ENCODE results near the gene ITPKB.

The ITPKB gene

DNA sequence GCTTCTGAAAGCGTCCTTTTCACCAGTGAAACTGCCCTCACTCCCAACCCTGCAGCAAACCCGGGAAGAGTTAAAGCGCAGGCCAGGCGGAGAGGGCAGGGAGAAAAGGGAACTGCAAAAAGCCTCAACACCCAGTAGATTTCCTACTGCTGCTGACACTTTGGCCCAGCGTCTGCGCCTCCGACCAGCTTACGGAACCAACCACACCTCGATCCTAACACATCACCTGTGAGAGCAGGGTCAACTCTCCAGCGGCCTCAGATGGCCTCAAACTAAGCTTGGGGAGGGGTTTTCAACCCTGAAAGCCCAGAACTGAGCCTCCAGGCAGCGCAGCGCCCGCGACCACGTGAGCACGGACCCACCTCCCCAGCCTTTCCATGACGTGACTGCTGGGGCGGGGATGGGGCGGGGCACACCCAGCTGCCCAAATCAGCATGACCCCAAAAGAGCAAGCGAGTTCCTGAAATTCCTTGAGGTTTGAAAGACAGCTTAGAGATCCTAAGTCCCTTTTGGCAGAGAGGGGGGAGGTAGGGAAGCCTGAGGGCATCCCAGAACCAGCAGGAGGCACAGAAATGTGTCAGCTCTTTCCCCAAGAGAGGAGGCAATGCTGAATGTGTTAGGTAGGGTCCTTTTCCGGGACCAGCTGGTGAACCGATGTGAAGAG is 59.1 kb downstream of the ITPKB start:
- Mint-ChIP-seq H3K9me3 (no peaks in the 10 kb centered on the region), H3K27ac (peak overlapping the region; percentile 93 to 95), H3K27me3 (no peaks in the 10 kb centered on the region), H3K4me1 (peaks cover 100% of the 10 kb centered on the region), H3K4me3 (peak overlapping the region; percentile 81 to 84)
- ATAC-seq (peak; percentile 41), DNase-seq (peak; percentile 66 to 74)

DNA sequence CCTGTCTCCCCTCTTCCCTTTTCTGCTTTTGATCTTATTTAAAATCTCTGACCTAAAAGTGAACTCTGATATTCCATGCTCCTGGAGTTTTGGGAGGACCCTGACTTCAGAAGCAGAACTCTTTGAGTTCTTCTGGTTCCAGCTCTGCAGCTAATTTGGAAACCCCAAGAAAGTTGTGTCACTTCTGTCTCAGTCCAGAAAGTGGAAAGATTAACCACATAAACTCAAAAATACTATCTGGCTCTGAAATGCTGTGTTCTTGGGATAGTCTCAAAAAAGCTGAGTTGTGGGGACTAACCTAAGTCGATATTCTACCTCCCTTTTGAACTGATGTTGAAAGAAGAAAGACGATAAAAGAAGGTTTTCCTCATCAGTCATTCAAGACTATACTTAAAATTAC is 59.8 kb downstream of the ITPKB start:
- Mint-ChIP-seq H3K27me3 (no peaks in the 10 kb centered on the region), H3K4me1 (peaks cover 100% of the 10 kb centered on the region), H3K4me3 (peak overlapping the region; percentile 81 to 84), H3K9me3 (no peaks in the 10 kb centered on the region), H3K27ac (peak overlapping the region; percentile 93 to 95)
- no peak for DNase-seq
- no peak for ATAC-seq

DNA sequence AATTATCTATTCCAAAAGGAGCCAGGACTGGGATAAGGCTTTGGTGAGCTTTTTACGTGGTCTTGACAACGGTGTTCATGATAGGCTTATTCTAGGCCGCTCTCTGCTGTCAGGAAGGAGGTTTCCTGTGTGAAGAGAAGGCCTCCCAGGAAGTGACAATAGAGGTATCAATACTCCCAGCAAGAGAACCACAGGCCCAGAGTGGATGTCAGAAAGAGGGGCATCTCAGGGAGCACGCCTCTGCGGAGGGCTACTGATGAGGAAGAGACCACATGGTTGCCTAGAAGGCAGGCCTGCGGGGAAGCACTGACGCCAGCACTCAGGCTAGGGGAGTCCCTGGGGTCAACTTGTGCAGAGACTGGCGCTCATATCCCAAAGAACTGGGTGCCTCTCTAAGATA is 60.4 kb downstream of the ITPKB start:
- Mint-ChIP-seq H3K4me1 (peaks cover 100% of the 10 kb centered on the region), H3K9me3 (no peaks in the 10 kb centered on the region), H3K27ac (peak overlapping the region; percentile 72 to 95), H3K27me3 (no peaks in the 10 kb centered on the region), H3K4me3 (peak overlapping the region; percentile 81 to 84)
- DNase-seq = peak in 1 of 2 donors; percentile 79
- ATAC-seq = peak; percentile 65

DNA sequence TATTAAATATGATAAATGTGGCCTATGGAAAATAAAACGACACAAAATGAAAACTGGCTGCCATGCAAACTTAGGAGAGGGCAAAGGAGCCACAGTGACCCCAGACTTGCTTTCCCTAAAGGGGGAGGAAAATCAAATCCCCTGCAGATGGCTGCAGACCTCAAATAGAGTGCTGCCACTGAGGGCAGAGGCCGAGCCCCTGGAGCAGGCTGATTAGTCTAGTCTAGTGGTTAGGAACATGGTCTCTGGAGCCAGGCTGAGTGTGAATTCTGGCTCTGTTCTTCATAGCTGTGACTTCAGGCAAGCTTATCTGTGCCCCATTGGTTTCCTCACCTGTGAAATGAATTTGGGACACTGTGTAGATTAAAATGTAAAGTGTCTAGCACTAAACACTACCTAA is 60.8 kb downstream of the ITPKB start:
- DNase-seq (no peak), ATAC-seq (no peak)
- Mint-ChIP-seq H3K4me3 (peak overlapping the region; percentile 81 to 84), H3K9me3 (no peaks in the 10 kb centered on the region), H3K27me3 (no peaks in the 10 kb centered on the region), H3K4me1 (peaks cover 99% of the 10 kb centered on the region), H3K27ac (peak overlapping the region; percentile 72 to 95)

DNA sequence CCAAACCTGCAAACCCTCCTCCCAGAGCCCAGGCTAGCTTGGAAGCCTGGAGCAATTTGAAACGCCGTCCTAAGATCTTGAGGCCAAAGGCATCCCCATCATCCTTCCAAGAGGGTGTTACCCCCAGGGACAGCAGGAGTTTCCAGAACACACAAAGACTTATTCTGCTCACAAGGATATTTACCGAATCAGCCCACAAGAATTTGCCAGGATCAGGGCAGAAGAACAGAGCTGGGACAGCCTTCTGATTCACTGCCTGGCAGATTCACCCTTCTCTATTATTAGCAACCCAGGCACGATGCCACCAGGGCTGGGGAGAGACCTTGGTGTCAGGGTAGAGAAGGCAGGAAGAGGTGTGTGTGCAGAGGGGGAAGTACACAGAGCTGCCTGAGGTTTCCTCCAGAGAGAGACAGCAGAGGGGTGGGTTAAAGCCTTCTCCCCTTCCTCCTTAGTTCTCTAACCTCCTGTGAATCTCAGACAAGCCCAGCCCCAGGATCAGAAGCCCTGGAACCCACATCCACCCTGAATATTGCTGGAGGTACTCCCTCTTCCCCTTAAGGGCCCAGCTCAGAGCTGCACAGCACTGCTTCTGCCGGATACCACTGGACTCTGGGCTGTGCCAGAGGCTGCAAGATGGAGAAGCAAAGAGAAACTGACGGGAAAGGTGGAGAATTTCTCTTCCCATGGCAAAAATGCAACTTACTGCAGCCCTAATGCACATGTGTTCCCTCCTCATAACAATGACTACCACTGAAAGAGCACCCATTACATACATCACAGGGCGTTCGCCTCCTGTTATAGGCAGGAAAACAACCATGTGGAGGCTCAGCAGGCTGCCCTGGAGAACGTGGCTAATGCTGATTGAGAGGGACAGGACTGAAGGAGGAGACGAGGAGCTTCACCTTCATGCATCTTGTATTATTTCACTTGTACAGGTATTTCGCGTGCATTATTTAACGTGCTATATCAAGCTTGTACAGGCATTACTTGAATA is 61.8 kb downstream of the ITPKB start:
- Mint-ChIP-seq H3K27me3 (no peaks in the 10 kb centered on the region), H3K4me1 (peaks cover 99% of the 10 kb centered on the region), H3K9me3 (no peaks in the 10 kb centered on the region), H3K4me3 (peak overlapping the region; percentile 69 to 81), H3K27ac (peak overlapping the region; percentile 89 to 97)
- DNase-seq = peak; percentile 57 to 75
- peak; percentile 77 for ATAC-seq

DNA sequence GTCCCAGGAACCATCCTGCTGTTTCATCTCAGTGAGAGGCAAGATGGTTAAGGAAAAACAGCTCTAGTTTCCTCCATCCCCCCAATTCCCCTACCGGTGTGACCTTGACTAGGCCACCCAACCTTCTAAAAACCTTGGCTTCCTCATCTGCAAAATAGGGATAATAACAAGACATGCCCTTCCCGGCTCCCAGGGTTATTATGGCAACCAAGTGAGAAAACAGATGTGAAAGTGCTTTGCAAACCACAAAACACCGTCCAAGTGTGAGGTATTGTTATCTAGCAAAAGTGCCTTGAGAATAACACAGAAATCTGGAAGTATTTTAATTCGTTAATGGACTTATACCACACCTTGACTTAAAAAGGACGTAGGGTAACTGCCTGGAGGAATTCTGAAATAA is 62.7 kb downstream of the ITPKB start:
- H3K4me3 Mint-ChIP-seq = peak overlapping the region; percentile 69 to 81
- no peaks in the 10 kb centered on the region for H3K27me3 Mint-ChIP-seq
- no peak for ATAC-seq

DNA sequence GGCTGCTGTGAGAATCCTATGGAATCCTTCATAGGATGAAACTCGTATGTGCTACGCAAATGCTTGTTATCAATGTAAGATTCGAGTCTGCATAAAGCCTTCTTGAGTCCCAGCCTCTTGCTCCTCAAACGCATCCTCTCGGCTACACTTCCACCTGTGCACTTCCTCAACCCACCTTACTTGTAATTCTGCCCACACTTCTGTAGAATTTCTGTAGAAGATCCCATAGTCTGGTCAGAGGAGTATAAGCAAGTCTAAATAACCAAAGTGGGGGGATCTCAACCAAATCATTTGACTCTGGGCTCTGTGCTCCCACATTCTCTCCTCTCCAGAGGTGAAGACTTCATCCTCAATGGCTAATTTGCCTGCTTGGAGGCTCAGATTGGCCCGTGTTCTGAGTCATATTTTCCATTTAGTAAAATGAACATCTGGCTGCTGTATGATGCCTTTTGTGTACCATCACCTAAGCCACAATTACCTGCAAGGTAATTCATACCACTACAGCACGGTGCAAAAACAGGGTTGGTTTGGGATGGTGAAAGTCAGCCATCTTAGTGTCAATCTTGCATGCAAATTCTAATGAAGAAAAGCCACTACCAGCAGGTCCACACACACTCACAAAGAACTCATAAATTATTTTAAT is 63.2 kb downstream of the ITPKB start:
- Mint-ChIP-seq H3K27me3 (no peaks in the 10 kb centered on the region), H3K4me1 (peaks cover 99% of the 10 kb centered on the region), H3K27ac (peak overlapping the region; percentile 91 to 92), H3K4me3 (peak overlapping the region; percentile 69 to 81), H3K9me3 (no peaks in the 10 kb centered on the region)
- ATAC-seq (peak; percentile 26), DNase-seq (peak in 1 of 2 donors; percentile 52)

More for the DNA sequence above, 62.7 kb downstream of the ITPKB start:
- H3K9me3 Mint-ChIP-seq = no peaks in the 10 kb centered on the region
- no peak for DNase-seq
- peaks cover 99% of the 10 kb centered on the region for H3K4me1 Mint-ChIP-seq
- peak overlapping the region; percentile 91 to 97 for H3K27ac Mint-ChIP-seq

DNA sequence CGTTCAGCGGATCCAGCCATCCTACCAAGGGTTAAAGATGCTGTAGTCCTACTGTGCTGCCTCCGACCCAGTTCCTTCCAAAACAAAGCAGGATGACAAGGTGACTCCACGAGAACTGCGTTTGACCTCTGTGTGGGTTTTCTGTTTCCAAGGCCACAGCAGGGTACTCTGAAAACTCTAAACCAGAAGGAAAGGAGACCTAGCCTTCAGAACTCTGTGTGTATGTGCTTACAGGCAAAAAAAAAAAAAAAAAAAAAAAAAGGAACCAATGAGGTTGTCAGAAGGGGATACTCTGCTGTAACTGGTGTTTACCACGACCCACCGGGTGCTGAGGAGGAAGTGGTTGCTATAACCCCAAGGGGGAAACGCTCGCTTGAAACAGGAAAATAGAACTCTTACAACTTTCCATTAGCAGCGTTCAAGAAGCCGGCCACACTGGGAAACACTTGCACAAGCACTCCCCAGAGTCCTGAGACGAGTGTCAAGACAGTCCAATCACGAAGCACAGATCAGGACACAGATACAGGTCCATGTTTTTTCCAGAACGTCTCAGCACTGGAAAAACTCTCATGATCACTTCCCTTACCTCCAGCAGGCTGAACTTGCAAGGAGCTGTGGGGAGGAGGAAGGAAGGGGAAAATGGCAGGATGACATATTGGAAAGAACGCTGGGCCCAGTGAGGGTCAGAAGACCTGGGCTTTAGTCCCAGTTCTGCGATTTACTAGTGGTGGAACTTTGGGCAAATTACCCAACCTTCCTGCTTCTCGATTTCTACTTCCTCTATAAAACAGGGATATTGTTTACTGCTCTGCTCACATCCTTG is 64.0 kb downstream of the ITPKB start:
- no peaks in the 10 kb centered on the region for H3K9me3 Mint-ChIP-seq
- peaks cover 94% of the 10 kb centered on the region for H3K4me1 Mint-ChIP-seq
- H3K27me3 Mint-ChIP-seq = no peaks in the 10 kb centered on the region
- ATAC-seq (peak; percentile 79), DNase-seq (peak; percentile 63 to 82)
- peak overlapping the region; percentile 69 to 81 for H3K4me3 Mint-ChIP-seq
- H3K27ac Mint-ChIP-seq = peak overlapping the region; percentile 91 to 92

DNA sequence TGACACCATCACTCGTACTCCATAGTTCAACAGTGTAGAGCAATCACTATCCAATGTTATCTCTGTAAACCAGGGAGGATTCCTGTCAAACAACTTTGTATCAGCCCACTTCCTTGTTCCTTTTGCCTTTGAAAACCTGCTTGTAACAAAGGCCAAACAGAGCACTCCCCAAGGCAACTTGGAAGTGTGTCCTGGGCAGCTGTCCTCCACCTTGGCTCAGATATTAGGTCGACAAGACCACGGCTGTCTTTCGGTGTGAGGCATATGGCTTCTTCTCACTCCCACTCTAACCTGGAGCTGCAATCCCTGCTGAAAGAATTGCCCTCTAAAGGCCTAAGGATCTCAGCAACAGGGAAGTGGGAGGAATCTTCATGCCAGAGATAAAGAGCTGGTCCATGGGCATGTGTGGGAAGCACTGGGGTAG is 66.7 kb downstream of the ITPKB start:
- DNase-seq (no peak), ATAC-seq (no peak)
- Mint-ChIP-seq H3K4me1 (peaks cover 67% of the 10 kb centered on the region), H3K4me3 (no peak overlapping the region), H3K27ac (peak overlapping the region; percentile 23 to 40), H3K27me3 (no peaks in the 10 kb centered on the region), H3K9me3 (no peaks in the 10 kb centered on the region)

DNA sequence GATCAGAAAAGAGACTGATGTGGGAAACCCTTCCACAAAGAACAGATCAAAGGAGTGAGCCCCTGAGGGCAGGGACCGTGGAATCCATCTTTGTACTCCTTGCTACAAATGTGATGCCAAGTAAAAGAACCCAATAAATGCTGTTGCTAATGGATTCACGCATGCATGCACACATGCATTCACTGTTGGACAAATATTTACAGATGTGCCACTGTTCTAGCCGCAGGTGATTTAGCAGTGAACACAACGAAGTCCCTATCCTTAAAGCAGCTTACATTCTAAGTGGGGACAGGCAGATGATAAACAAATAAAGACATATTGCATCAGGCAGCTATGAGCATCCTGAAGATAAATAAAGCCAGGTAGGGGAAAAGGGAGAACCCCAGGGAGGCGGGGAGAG is 67.8 kb downstream of the ITPKB start:
- no peaks in the 10 kb centered on the region for H3K27me3 Mint-ChIP-seq
- peak overlapping the region in 1 of 2 donors; percentile 19 for H3K4me3 Mint-ChIP-seq
- DNase-seq (no peak), ATAC-seq (no peak)
- H3K27ac Mint-ChIP-seq = peak overlapping the region; percentile 29 to 69
- no peaks in the 10 kb centered on the region for H3K9me3 Mint-ChIP-seq
- peaks cover 56% of the 10 kb centered on the region for H3K4me1 Mint-ChIP-seq

DNA sequence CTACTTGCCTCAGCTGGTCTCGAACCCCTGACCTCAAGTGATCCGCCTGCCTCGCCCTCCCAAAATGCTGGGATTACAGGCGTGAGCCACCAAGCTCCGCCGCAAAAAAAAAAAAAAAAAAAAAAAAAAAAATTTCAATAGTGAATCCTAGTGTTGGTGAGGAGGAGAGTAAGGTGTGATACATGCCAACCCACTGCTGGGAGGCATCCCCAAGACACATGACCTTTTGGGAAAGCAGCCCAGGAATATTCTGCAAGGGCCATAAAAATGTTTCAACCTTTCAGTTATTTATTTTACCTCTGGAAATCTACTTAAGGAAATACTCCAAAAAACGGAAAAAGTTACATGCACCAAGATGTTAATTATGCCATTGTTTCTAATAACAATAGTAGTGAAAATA is 69.0 kb downstream of the ITPKB start:
- Mint-ChIP-seq H3K27ac (no peak overlapping the region), H3K4me1 (peaks cover 44% of the 10 kb centered on the region), H3K4me3 (no peak overlapping the region), H3K9me3 (no peaks in the 10 kb centered on the region), H3K27me3 (no peaks in the 10 kb centered on the region)
- DNase-seq (no peak), ATAC-seq (no peak)

DNA sequence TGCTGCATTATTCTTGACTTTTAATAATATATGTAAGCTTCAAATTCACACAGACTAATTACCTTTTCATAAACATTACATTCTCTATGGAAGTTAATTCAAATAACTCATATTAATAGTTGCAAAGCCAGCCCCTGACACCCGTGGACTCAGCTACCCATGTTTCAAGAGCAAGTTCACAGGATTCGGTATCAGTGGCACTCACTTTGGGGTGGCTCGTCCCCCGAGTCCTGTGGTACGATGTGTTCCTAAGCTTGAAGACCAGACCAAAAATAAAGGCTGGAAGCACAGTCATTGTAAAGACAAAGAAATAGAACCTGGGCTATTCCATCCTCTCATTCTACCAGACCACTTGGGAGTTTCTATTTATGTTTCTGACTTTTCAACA is 70.9 kb downstream of the ITPKB start:
- no peaks in the 10 kb centered on the region for H3K9me3 Mint-ChIP-seq
- peak overlapping the region in 1 of 2 donors; percentile 1 for H3K4me3 Mint-ChIP-seq
- no peak for ATAC-seq
- H3K27me3 Mint-ChIP-seq = no peaks in the 10 kb centered on the region
- DNase-seq = no peak
- H3K27ac Mint-ChIP-seq = no peak overlapping the region
- H3K4me1 Mint-ChIP-seq = peaks cover 26% of the 10 kb centered on the region

DNA sequence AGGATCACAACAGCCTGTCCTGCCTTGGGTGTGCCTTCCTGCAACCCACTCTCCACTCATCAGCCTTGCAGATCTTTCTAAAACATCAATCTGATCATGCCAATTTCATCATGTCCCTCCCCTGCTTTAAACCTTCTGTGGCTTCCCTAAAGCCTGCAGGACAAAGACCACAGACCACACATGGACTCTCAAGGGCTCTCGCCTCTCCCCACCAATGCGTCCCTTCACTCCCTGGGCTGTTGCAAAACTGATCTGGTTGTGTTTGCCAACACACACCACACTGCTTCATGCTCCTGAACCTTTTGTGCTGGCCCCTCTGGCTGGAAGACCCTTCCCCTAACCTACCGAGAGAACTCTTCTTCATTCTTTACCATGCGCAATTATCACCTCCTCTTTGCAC is 72.4 kb downstream of the ITPKB start:
- peaks cover 11% of the 10 kb centered on the region for H3K4me1 Mint-ChIP-seq
- no peaks in the 10 kb centered on the region for H3K27me3 Mint-ChIP-seq
- H3K27ac Mint-ChIP-seq = no peak overlapping the region
- ATAC-seq (no peak), DNase-seq (no peak)
- no peaks in the 10 kb centered on the region for H3K9me3 Mint-ChIP-seq
- H3K4me3 Mint-ChIP-seq = peak overlapping the region; percentile 14 to 20

DNA sequence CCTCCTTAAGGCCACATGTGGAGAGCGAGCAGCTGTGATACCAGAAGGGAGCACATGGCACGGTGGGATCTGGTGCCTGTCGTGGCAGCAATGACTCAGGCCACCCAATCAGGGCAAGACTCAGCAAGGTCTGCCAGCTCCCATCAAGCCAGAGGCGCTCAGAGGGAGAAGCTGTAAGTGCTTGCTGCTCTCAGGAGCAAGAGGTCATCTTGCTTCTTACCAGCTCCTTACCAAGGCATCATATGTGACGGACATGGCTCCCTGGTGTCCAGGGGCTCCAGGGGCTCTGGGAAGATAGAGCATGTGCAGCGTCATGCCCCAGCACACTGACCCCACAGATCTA is 72.9 kb downstream of the ITPKB start:
- H3K9me3 Mint-ChIP-seq = no peaks in the 10 kb centered on the region
- H3K4me3 Mint-ChIP-seq = peak overlapping the region; percentile 60 to 62
- peaks cover 6% of the 10 kb centered on the region for H3K4me1 Mint-ChIP-seq
- H3K27me3 Mint-ChIP-seq = no peaks in the 10 kb centered on the region
- ATAC-seq = no peak
- peak overlapping the region; percentile 12 to 64 for H3K27ac Mint-ChIP-seq
- DNase-seq = no peak

All from stimulated activated naive CD8-positive, alpha-beta T cell treated with anti-CD3 and anti-CD28 coated beads, Interleukin-15, amount 100 ng/mL, for 72 hours (primary cell).